GM19351 (cell line): ENCODE results near the gene HRAS.

Source experiments
- ATAC-seq: cut with Tn5 transposase; IDR thresholded peaks from one replicate; pipeline ENCODE4 v1.9.1; 2021; ENCODE audit warnings: mild to moderate bottlenecking, moderate library complexity; ENCODE audit not compliant: unreplicated experiment

The HRAS gene

DNA sequence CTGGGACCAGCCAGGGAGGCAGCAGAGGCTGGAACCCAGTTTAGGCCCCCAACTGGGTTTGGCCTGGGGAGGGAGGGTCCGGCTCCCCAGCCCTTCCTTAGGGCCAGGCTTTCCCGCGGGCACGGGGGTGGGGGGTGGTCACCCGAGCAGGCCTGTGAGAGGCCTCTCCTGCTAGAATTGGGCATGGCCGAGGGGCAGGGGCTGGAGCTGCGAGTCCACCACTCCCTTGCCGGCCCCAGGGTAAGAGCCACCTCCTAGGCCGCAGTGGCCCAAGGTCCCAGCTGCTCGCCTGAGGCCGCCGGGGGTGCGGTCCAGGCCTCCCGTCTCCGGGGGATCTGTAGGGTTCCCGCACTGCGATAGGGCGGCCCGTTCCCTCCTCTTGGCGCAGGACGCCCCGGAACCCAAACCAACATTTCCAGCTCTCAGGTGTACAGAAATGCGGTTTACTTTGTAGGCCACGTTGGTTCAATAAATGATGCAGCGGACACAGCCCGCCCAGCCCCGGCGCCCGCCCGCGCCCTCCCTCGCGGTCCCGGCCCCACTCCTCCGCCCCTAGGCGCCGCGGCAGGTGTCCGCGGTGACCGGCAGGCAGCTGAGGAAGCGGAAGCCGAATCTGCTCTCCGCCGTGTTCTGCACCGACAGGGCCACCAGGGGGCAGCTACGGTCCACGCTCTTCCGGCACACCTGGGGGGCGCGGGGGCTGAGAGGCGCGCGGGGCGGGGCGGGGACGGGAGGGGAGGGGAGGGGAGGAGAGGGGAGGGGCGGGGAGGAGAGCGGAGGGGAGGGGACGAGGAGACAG lies 19.3 kb upstream of the HRAS start:
- ATAC-seq = peak; percentile 71

DNA sequence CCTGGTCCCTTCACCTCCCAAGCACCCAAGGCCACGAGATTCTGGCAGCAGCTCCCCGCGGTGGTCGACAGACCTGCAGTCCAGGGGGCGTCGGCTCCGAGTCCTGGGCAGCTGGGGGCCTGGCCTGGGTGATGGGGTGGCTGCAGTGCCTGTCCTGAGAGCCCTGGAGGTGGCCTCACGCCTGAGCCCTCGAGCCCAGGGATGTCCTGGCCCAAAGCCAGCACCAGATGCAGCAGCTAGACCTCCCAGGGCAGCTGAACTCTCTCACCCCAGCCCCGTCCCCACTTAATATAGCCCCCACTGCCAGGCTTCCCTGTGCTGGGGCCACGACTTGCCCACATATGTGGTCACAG lies 18.6 kb upstream of the HRAS start:
- no peak for ATAC-seq

DNA sequence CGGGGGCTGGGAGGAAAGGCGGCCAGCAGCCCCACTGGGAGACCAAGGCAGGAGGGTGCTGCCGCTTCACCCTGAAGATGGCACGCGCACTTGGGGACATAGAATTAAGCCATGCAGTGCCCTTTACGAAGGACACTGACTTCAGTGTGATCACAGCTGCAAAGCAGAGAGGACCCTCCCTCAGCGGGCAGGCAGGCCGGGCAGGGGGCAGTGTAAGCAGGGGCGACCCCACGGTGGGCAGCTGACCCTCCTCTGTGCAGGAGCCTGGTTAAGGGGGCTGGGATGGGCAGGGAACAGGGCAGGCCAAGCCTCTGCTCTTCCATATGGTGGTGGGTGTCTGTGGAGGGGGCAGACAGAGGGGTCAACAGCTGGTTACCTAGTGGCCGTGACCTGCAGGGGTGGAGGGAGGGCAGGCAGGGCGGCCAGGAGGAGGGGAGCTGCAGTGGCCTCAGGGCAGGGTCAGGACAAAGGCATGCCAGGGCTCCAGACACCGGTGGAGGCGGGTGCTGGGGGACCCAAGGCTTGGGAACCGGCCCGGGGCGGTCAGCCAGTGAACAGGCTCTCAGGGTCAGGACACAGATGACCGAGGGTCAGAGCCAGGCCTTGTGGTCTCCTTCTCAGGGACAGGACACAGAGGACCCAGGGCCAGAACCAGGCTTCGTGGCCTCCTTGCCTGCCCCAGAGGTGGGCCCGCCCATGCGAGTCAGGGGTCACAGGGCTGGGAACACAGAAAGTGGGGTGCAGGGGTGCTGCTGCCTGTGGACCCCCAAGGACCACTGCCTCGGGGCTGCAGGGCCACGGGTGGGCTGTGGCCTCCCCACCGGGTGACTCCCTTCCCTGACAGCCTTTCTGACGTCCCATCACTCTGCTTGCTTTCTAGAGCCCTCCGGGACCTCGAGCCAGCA lies 18.0 kb upstream of the HRAS start:
- no peak for ATAC-seq

DNA sequence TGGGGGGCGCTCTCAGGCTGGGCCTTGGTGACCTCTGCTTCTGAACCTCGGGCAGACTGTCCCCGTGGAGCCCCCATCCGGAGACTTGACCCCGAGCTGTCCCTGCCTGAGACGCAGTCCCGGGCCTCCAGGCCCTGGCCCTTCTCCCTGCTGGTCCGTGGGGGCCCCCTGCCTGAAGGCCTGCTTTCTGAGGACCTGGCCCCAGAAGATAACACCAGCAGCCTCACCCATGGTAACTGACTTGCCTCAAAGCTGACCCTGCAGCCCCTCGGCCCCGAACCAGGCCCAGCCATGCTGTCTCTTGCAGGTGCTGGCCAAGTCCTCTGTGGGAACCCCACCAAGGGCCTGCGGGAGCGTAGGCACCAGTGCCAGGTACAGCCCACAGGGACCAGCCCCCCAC lies 16.2 kb upstream of the HRAS start:
- no peak for ATAC-seq

GRCh38 chr11:551131-551530 lies 15.8 kb upstream of the HRAS start:
- no peak for ATAC-seq

DNA sequence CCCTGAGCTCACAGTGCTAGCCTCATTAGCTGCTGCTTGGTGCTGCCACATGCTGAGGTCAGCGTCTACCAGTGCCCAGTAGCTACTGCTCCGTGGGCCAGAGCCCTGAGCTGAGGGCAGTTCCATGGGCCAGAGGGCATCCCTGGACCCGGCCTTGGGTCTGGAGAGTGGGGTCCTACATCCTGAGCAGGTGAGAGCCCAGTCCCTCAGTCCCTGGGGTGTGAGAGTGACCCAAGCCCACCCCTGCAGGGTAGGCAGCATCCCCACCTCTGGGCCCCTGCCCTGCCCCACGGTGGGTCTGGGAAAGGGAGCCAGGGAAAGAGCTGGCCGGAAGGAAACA lies 15.3 kb upstream of the HRAS start:
- ATAC-seq = no peak

DNA sequence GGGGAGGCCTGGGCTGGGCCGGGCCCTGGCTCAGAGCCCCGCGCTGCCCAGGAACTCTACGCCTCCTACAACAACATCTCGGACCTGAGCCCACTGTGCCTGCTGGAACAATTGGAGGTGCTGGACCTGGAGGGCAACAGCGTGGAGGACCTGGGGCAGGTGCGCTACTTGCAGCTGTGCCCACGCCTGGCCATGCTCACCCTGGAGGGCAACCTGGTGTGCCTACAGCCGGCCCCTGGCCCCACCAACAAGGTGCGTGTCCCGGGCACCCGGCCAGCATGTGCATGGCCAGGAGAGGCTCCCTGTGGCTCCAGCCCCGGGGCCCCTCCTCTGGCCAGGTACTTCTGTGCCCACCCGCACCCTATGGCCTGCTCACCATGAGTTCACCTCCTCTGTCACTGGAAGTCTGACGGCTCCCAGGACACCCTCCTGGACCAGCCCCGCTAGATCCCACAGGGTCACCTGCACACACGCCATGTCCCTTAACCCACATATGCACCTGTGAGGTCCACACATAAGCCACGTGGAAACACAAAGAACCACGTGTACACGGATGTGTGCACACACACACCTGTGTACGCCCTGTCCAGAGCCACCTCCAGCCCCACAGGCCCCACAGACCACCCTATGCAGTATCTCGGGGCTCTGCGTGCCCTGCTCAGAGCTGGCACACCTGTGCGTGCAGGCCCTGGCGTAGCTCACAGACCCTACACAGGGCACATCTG lies 14.8 kb upstream of the HRAS start:
- ATAC-seq = no peak

DNA sequence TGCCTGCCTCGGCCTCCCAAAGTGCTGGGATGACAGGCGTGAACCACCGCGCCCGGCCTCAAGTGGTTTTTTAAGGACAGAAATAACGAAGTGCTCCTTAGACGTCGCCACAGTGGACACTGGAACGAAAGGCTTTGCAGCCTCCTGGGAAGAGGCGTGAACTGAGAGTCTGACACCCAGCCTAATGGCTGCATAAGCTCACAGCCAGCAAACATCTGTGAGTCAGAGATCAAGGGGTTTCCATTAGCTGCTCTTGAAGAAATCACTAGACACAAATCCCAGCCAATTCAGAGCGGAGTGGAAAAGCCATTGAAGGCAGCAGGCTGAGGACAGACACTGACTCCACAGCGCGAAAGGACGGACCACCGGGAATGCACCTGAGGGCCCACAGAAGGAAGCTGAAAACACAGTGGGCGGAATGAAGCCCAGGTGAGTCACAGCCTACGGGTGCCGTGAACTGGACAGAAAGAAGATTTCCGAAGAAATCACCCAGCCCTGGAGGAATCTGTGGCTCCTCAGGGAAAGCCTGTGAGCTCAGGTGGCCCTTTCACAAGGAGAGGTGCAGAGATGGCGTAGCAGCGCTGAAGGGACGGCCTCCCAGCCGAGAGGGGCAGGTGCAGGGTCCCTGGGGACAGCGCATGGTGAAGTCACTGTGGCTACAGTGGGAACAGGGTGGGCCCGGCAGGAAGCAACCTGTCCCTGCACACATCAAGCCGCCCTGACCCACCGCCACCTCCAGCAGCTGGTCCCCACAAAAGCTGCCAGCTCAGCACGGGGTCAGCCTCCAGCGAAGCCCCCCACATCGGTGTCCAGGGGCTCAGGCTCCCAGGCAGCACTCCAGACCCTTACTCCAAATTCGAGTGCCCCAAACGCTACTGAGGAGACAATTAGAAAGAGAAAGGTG lies 13.6 kb upstream of the HRAS start:
- ATAC-seq = no peak

- no peak for ATAC-seq
Measured at GRCh38 chr11:545171-545570, 9.8 kb upstream of the HRAS start.

- ATAC-seq = no peak
Measured at GRCh38 chr11:544817-545166, 9.4 kb upstream of the HRAS start.

DNA sequence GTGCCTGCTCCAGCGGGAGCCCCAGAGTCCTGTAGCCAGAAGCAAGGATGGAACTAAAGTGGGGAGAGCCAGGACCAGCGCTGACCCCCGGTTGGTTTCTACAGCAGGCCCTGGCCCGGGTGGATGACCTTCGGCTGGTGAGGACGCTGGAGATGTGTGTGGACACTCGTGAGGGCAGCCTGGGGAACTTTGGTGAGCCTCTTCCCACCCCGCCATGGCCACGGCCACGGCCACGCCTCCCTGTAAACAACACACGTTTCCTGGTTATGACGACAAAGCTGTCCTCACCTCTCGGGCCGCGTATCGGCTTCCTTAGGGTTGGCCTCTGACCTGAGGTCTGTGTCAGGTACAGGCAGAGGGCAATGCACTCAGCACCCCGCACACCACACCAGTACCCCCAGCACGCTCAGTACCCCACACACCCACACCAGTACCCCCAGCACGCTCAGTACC lies 6.1 kb upstream of the HRAS start:
- no peak for ATAC-seq

GRCh38 chr11:540583-541432 lies 5.4 kb upstream of the HRAS start:
- no peak for ATAC-seq

DNA sequence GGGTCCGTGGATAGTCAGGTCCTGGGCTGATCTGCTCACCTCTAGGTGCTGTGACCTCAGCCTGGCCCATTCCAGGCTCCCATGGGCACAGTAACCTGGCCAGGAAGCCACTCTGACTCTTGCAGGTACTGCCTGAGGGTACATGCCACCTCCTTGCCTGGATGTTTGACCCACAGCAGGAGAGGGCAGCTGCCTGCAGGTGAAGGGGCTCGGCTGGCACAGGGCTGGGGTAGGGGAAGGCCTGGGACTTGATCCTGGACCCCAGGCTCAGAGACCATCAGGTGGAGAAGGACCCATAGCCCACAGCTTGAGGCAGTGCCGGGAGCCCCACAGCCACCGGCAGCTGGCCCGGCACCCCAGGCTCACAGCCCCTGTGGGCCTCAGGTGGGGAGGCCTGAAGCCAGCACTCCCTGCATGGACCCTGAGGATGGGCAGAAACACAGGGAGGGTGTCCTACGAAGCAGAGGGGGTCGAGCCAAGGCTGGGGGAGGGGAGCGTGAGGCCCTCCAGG lies 4.7 kb upstream of the HRAS start:
- no peak for ATAC-seq

- ATAC-seq = no peak
Measured at GRCh38 chr11:538431-539051, 3.2 kb upstream of the HRAS start.

GRCh38 chr11:537622-538430 lies 2.5 kb upstream of the HRAS start:
- ATAC-seq = no peak

DNA sequence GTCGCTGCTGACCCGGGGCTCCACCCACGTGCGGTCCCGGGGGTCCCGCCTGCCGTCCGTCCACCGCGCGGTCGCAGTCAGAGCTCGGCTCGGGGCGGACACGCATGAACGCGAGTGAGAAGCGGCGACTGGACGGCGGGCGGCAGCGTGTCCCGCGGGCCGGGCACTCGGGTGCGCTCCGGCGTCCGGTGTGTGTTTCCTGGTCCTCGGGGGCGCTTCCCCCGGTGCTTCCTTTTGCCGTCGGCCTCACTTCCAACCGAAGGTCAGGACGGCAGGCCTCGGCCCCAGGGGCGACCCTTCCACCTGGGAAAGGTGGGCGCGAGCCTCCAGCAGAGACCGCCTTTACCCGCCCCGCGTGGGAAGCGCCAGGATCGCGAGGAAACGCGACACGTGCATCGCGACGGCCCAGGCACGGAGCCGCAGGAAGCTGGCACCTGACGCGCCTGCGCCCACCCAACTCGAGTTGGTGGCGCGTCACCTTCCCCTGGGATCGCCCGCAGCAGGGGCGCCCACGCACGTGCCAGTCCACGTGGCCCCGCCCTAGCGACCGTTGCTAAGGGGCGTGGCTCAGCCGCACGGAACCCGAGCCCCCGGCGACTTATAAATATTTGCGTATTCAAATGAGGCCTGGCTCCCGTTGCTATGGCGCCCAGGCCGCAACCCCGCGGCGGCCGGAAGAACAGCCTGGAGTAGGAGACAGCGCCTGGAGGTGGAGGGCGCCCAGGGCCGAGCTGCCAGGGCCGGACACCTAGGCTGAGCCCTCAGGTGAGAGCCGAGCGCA lies 1.7 kb upstream of the HRAS start, which contains the start of gene LRRC56:
Gene LRRC56, plus strand, starts transcription at position 687 of the 781 bp plus-strand sequence. CDS start 3,158 bp downstream, outside the sequence.
- peak; percentile 55 for ATAC-seq

GRCh38 chr11:535210-535518 lies 212 bp downstream of the HRAS start:
- ATAC-seq = peak; percentile 16
